H9 (cell line): Measurements from ENCODE around the gene DCST1. TPM values are rescaled to one million over a fixed set of nuclear protein-coding genes. Genes with fewer than 3 reads are reported as not detected.

Source experiments
- DNase-seq: peaks from one replicate; pipeline ENCODE4 v3.0.0-alpha.2; 2017
- H2AFZ ChIP-seq: one replicate; pipeline ENCODE4 v1.6.1; 2013; ENCODE audit warnings: mild to moderate bottlenecking, low read length, control low read depth, moderate library complexity
- H2AK5ac ChIP-seq: 2 replicates; pipeline ENCODE4 v1.6.1; 2013; ENCODE audit warnings: low read length, control low read depth, mixed read lengths; ENCODE audit not compliant: insufficient read length
- H2BK120ac ChIP-seq: one replicate; pipeline ENCODE4 v1.6.1; 2013; ENCODE audit warnings: low read depth, mild to moderate bottlenecking, low read length, control low read depth, inconsistent platforms; ENCODE audit not compliant: poor library complexity, severe bottlenecking
- H2BK12ac ChIP-seq: 2 replicates; pipeline ENCODE4 v1.6.1; 2013; ENCODE audit warnings: low read length, control low read depth, mixed read lengths, low read depth; ENCODE audit not compliant: insufficient read length
- H2BK15ac ChIP-seq: 2 replicates; pipeline ENCODE4 v1.6.1; 2013; ENCODE audit warnings: low read depth, low read length, control low read depth
- H2BK20ac ChIP-seq: one replicate; pipeline ENCODE4 v1.6.1; 2013; ENCODE audit warnings: low read depth, mild to moderate bottlenecking, low read length, control low read depth, inconsistent platforms; ENCODE audit not compliant: poor library complexity, severe bottlenecking
- H2BK5ac ChIP-seq: 2 replicates; pipeline ENCODE4 v1.6.1; 2013; ENCODE audit warnings: low read length, control low read depth, mixed read lengths; ENCODE audit not compliant: insufficient read length
- H3K14ac ChIP-seq: 2 replicates; pipeline ENCODE4 v1.6.1; 2013; ENCODE audit warnings: low read length, control low read depth; ENCODE audit not compliant: insufficient read depth
- H3K18ac ChIP-seq: 2 replicates; pipeline ENCODE4 v1.6.1; 2013; ENCODE audit warnings: low read depth, mild to moderate bottlenecking, mixed read lengths, low read length, control low read depth; ENCODE audit not compliant: insufficient read length
- H3K23ac ChIP-seq: 2 replicates; pipeline ENCODE4 v1.6.1; 2013; ENCODE audit warnings: low read length, control low read depth, mixed read lengths, low read depth; ENCODE audit not compliant: insufficient read length
- H3K23me2 ChIP-seq: 2 replicates; pipeline ENCODE4 v1.6.1; 2013; ENCODE audit warnings: low read depth, mild to moderate bottlenecking, mixed read lengths, low read length, control low read depth; ENCODE audit not compliant: insufficient read length, poor library complexity, severe bottlenecking
- H3K27ac ChIP-seq: 2 replicates; pipeline ENCODE4 v1.5.1; 2013; ENCODE audit warnings: low read length, control low read depth, mixed read lengths, low read depth; ENCODE audit not compliant: insufficient read length
- H3K27me3 ChIP-seq: 2 replicates; pipeline ENCODE4 v1.6.1; 2013; ENCODE audit warnings: low read length, control low read depth, inconsistent platforms; ENCODE audit not compliant: insufficient read depth
- H3K4ac ChIP-seq: 2 replicates; pipeline ENCODE4 v1.6.1; 2013; ENCODE audit warnings: low read depth, mild to moderate bottlenecking, control low read depth, inconsistent platforms, low read length, moderate library complexity
- H3K4me1 ChIP-seq: 2 replicates; pipeline ENCODE4 v1.6.1; 2013; ENCODE audit warnings: low read length, control low read depth, inconsistent platforms; ENCODE audit not compliant: insufficient read depth
- H3K4me2 ChIP-seq: 2 replicates; pipeline ENCODE4 v1.6.1; 2013; ENCODE audit warnings: low read length, control low read depth, mixed read lengths; ENCODE audit not compliant: insufficient read length, insufficient read depth
- H3K56ac ChIP-seq: 2 replicates; pipeline ENCODE4 v1.6.1; 2013; ENCODE audit warnings: low read depth, mild to moderate bottlenecking, mixed read lengths, low read length, control low read depth; ENCODE audit not compliant: insufficient read length
- H3K79me1 ChIP-seq: 2 replicates; pipeline ENCODE4 v1.6.1; 2013; ENCODE audit warnings: low read depth, mild to moderate bottlenecking, moderate library complexity, low read length, control low read depth, inconsistent platforms; ENCODE audit not compliant: insufficient read depth, poor library complexity, severe bottlenecking
- H3K79me2 ChIP-seq: 2 replicates; pipeline ENCODE4 v1.6.1; 2013; ENCODE audit warnings: low read length, control low read depth, inconsistent platforms; ENCODE audit not compliant: insufficient read depth
- H3K9ac ChIP-seq: 2 replicates; pipeline ENCODE4 v1.6.1; 2013; ENCODE audit warnings: low read length, control low read depth, mixed read lengths; ENCODE audit not compliant: insufficient read length; ENCODE audit errors: extremely low read depth
- H3K9me3 ChIP-seq: one replicate; pipeline ENCODE4 v1.6.1; 2013; ENCODE audit warnings: low read depth, low read length, inconsistent platforms; ENCODE audit not compliant: control insufficient read depth
- H3T11ph ChIP-seq: one replicate; pipeline ENCODE4 v1.6.1; 2013; ENCODE audit warnings: mild to moderate bottlenecking, low read length, control low read depth, inconsistent platforms
- H4K20me1 ChIP-seq: one replicate; pipeline ENCODE4 v1.6.1; 2013; ENCODE audit not compliant: control insufficient read depth, insufficient read length, insufficient read depth
- H4K5ac ChIP-seq: 2 replicates; pipeline ENCODE4 v1.6.1; 2013; ENCODE audit warnings: low read depth, mild to moderate bottlenecking, mixed read lengths, low read length, control low read depth; ENCODE audit not compliant: insufficient read length
- H4K8ac ChIP-seq: replicated peaks from 2 replicates; pipeline ENCODE4 v1.6.1; 2013; ENCODE audit warnings: low read length, control low read depth, mixed read lengths, low read depth; ENCODE audit not compliant: insufficient read length
- H4K91ac ChIP-seq: 2 replicates; pipeline ENCODE4 v1.6.1; 2013; ENCODE audit warnings: low read depth, mild to moderate bottlenecking, moderate library complexity, mixed read lengths, low read length, control low read depth; ENCODE audit not compliant: insufficient read length
- H3K27ac Mint-ChIP-seq, 3 experiments: 2 replicates in 2 of 3; 3 replicates in 1 of 3; pipeline ENCODE4 v1.8.0; 2020 to 2021; ENCODE audit warnings: mixed read lengths in 3 of 3, mild to moderate bottlenecking in 1 of 3, moderate library complexity in 1 of 3
- H3K27me3 Mint-ChIP-seq: 2 replicates; pipeline ENCODE4 v1.8.0; 2021; ENCODE audit warnings: low read depth, mild to moderate bottlenecking, moderate library complexity, mixed read lengths
- H3K36me3 Mint-ChIP-seq, 3 experiments: 2 replicates in 2 of 3; 3 replicates in 1 of 3; pipeline ENCODE4 v1.8.0; 2020 to 2021; ENCODE audit warnings: low read depth in 3 of 3, mixed read lengths in 3 of 3; ENCODE audit not compliant: insufficient read depth in 1 of 3
- H3K4me1 Mint-ChIP-seq, 2 experiments: 2 replicates each; pipeline ENCODE4 v1.8.0; 2020; ENCODE audit warnings: mixed read lengths in 2 of 2
- H3K4me3 Mint-ChIP-seq, 2 experiments: 2 replicates in 1 of 2; 3 replicates in 1 of 2; pipeline ENCODE4 v1.8.0; 2020 to 2021; ENCODE audit warnings: mild to moderate bottlenecking in 2 of 2, mixed read lengths in 2 of 2, moderate library complexity in 1 of 2
- H3K9me3 Mint-ChIP-seq, 2 experiments: 2 replicates in 1 of 2; 3 replicates in 1 of 2; pipeline ENCODE4 v1.8.0; 2020; ENCODE audit warnings: mild to moderate bottlenecking in 2 of 2, mixed read lengths in 2 of 2, moderate library complexity in 1 of 2
- CTCF ChIP-seq: fragments of 200-600 bp; sonication (generic); conservative IDR thresholded peaks from 3 replicates; pipeline ENCODE4 v1.8.0; 2021; ENCODE audit warnings: antibody characterized with exemption, mild to moderate bottlenecking
- WGBS: extraction: QIAGEN DNeasy Blood & Tissue Kit; methylation state at CpG from one replicate; pipeline ENCODE4 v1.1.7; 2013; ENCODE audit warnings: missing lambda C conversion rate, low lambda C conversion rate, mixed read lengths; ENCODE audit not compliant: insufficient read length; ENCODE audit errors: extremely low coverage; 5-methylcytosine and 5-hydroxymethylcytosine counted together
- total RNA-seq: library from RNA; stranded (reverse); gene quantifications from 2 replicates; pipeline ENCODE4 v1.2.1, GENCODE V29; 2021

Gene DCST1
- total RNA-seq, 1 experiment from 2014 or later, result not detected

DNA sequence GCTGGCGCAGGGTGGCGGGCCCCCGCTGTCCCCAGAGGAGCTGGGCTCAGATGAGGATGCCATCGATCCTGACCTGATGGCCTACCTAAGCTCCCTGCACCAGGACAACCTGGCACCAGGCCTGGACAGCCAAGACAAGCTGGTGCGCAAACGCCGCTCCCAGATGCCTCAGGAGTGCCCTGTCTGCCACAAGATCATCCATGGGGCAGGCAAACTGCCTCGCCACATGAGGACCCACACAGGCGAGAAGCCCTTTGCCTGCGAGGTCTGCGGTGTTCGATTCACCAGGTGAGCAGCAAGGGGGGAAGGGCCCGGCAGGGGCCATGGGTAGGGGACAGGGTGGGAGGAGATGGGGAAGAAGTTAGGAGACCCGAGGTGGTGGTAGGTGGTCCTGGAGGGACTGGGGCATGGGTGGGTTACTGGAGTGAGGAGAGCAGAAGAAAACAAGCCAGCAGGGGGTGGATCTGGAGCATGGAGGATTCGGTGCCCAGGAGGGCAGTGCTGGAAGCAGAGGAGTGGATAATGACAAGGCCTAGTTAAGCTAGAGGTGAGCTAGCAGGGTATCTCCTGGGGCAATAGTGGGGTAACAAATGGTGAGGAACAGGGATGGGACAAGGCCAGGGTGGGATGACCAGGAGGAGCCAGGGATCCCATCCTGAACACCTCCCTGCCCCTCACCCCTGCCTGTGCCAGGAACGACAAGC is 17.9 kb upstream of the DCST1 start:
- Histone ChIP-seq H4K5ac (no peak overlapping the region), H2BK120ac (no peak overlapping the region), H3T11ph (no peak overlapping the region), H3K79me1 (no peaks in the 10 kb centered on the region), H3K4me1 (peaks cover 3% of the 10 kb centered on the region; the same call in 1 of the 2 replicates), H2BK5ac (no peak overlapping the region), H3K14ac (no peak overlapping the region), H2BK20ac (no peak overlapping the region), H2AK5ac (no peak overlapping the region), H2AFZ (no peak overlapping the region), H2BK15ac (no peak overlapping the region), H3K18ac (no peak overlapping the region), H3K23ac (no peak overlapping the region), H3K27ac (no peak overlapping the region), H3K4ac (no peak overlapping the region), H4K8ac (no peak overlapping the region), H3K56ac (no peak overlapping the region), H4K20me1 (no peaks in the 10 kb centered on the region), H3K4me2 (no peak overlapping the region), H3K23me2 (no peaks in the 10 kb centered on the region), H2BK12ac (no peak overlapping the region), H4K91ac (no peak overlapping the region), H3K9ac (no peak overlapping the region), H3K27me3 (no peaks in the 10 kb centered on the region), H3K9me3 (no peaks in the 10 kb centered on the region), H3K79me2 (no peaks in the 10 kb centered on the region; the same call in 1 of the 2 replicates)
- WGBS, result no CpG with 5 or more reads among the region's 16 CpGs
- H3K36me3 Mint-ChIP-seq, result peaks cover 8 to 39% (median 23%) of the 10 kb centered on the region in 3 experiments; a peak in 6 of 7 replicates
- no peak for TF ChIP-seq CTCF
- H3K27me3 Mint-ChIP-seq, result no peaks in the 10 kb centered on the region; the same call in 1 of the 2 replicates
- H3K4me1 Mint-ChIP-seq, result peaks cover 39 to 62% of the 10 kb centered on the region in 2 experiments
- H3K27ac Mint-ChIP-seq, result peak overlapping the region in 2 of 3 experiments; percentile 51 to 80; a peak in 4 of 7 replicates
- no peak for DNase-seq
- H3K4me3 Mint-ChIP-seq, result peak overlapping the region in 1 of 2 experiments; percentile 42; a peak in 2 of 5 replicates
- no peaks in the 10 kb centered on the region; a peak in 1 of 5 replicates for H3K9me3 Mint-ChIP-seq
